NCI-H128 (cell line): ENCODE data around the gene CCDC136.

Experiments
- DNase-seq: peaks from one replicate; lab custom pipeline; 2025; ENCODE audit not compliant: unreplicated experiment; lab: John Stamatoyannopoulos, UW

The CCDC136 gene

GRCh38 chr7:128842674-128843641 lies 51.2 kb downstream of the CCDC136 start:
- no peak for DNase-seq

DNA sequence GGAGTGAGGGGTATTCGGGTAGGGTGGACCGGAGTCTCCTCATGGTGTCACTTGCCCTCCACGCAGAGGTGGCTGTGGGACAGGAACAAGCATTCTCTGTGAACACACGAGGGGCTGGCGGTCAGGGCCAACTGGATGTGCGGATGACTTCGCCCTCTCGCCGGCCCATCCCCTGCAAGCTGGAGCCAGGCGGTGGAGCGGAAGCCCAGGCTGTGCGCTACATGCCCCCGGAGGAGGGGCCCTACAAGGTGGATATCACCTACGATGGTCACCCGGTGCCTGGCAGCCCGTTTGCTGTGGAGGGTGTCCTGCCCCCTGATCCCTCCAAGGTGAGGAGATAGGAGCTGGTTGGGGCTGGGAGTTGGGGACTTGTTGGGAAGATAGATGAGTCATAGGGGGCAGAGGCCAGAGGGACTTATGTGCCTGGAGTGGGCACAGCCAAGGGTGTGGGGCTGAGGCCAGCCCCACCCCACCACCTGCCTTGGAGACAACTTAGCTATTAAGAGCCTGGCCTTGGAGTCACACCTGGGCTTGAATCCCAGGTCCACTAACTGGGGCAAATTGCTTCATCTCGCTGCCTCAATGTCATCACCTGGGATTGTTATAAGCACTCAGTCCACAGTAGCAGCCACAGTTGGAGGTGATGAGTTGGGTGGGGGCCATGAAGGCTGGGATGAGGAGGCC lies 52.3 kb downstream of the CCDC136 start:
- no peak for DNase-seq

DNA sequence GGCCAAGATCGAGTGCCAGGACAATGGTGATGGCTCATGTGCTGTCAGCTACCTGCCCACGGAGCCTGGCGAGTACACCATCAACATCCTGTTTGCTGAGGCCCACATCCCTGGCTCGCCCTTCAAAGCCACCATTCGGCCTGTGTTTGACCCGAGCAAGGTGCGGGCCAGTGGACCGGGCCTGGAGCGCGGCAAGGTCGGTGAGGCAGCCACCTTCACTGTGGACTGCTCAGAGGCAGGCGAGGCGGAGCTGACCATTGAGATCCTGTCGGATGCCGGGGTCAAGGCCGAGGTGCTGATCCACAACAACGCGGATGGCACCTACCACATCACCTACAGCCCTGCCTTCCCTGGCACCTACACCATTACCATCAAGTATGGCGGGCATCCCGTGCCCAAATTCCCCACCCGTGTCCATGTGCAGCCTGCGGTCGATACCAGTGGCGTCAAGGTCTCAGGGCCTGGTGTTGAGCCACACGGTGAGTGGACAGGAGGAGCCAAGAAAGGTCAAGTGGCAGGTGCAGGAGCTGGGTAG lies 53.1 kb downstream of the CCDC136 start:
- no peak for DNase-seq

DNA sequence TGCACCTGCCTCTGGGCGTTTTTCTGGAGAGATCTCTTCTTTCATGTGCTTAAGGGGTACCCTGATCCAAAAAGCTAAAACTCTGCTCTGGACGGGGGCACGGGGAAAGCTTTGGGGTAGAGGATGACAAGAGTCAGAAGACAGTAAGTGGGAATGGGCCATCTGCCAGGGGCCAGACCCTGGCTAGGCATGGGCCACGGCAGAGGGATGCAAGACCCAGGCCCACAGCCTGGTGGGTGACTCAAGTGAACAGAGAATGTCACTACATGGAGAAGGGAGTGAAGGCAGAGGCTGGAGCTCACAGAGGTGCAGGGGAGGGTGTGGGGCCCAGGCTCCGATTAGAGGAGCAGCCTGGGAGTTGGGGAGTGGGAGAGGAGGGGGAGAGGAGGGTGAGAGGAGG lies 53.7 kb downstream of the CCDC136 start:
- DNase-seq = no peak

DNA sequence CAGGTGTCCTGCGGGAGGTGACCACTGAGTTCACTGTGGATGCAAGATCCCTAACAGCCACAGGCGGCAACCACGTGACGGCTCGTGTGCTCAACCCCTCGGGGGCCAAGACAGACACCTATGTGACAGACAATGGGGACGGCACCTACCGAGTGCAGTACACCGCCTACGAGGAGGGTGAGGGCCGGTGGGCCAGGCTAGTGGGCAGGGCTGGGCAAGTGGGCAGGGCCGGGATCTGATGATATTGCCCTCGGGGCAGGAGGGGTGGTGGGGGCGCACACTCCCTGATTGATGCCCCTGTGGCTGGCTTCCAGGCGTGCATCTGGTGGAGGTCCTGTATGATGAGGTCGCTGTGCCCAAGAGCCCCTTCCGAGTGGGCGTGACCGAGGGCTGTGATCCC lies 54.2 kb downstream of the CCDC136 start:
- no peak for DNase-seq

DNA sequence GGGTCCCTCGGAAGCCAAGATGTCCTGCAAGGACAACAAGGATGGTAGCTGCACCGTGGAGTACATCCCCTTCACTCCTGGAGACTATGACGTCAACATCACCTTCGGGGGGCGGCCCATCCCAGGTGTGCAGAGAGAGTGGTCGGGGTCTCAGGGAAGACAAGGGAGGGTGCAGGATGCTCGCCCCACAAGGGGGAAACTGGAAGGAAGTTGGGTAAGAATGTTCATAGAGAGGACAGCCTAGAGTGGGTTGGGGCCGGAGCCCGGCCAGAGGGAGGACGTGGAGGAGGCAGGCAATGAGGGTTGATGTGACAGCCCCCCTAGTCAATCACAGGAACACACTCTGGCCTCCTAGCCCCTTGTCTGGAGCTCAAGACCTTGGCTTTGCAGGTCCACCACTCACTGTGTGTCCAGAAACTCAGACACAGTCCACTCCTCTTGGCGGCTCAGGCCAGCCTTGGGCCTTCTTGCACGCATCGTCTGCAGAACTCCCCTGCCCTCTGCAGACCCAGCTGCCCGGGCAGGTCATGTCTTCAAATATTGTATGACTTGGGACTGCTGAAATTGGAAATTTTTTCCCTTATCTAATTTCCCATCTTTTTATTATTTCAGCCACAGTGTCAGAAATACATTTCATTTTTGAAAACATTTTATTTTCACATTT lies 55.1 kb downstream of the CCDC136 start:
- no peak for DNase-seq

- no peak for DNase-seq
These were observed 56.0 kb downstream of the CCDC136 start for GRCh38 chr7:128847721-128848211.

- no peak for DNase-seq
These were observed 56.8 kb downstream of the CCDC136 start for GRCh38 chr7:128848289-128849155.

GRCh38 chr7:128849156-128849515 lies 57.4 kb downstream of the CCDC136 start:
- no peak for DNase-seq

- DNase-seq = no peak
These were observed 58.2 kb downstream of the CCDC136 start for GRCh38 chr7:128849804-128850490.

DNA sequence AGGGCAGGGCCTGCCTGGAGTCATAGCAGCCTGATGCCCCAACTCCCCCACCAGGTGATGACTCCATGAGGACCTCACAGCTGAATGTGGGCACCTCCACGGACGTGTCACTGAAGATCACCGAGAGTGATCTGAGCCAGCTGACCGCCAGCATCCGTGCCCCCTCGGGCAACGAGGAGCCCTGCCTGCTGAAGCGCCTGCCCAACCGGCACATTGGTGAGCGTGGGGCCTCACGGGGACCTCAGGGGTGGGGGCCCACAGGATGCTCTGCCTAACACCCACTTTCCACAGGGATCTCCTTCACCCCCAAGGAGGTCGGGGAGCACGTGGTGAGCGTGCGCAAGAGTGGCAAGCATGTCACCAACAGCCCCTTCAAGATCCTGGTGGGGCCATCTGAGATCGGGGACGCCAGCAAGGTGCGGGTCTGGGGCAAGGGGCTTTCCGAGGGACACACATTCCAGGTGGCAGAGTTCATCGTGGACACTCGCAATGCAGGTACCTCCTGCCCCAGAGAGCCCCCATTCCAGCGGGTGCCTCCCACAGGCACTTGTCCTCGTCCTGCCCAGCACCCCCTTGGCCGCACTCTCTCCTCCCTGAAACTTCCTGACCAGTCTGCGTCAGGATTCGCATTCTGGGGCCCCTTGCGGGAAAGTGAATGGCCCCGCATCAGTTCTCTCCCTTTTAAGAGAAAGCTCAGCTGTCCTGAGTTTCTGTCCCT lies 60.9 kb downstream of the CCDC136 start:
- DNase-seq = no peak

GRCh38 chr7:128853799-128854198 lies 62.0 kb downstream of the CCDC136 start:
- DNase-seq = no peak

DNA sequence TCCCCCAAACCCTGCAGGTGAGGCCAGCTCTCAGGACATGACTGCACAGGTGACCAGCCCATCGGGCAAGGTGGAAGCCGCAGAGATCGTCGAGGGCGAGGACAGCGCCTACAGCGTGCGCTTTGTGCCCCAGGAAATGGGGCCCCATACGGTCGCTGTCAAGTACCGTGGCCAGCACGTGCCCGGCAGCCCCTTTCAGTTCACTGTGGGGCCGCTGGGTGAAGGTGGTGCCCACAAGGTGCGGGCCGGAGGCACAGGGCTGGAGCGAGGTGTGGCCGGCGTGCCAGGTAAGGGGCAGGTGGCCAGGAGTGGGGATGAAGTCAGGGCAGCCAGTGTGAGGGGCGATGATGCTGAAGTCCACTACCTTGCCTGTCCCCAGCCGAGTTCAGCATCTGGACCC lies 62.6 kb downstream of the CCDC136 start:
- DNase-seq = no peak

- DNase-seq = no peak
These were observed 63.8 kb downstream of the CCDC136 start for GRCh38 chr7:128855559-128855958.

GRCh38 chr7:128856001-128856718 lies 64.4 kb downstream of the CCDC136 start:
- DNase-seq = no peak

- DNase-seq = no peak
These were observed 66.8 kb downstream of the CCDC136 start for GRCh38 chr7:128858380-128859231.
